Dedifferentiated amniotic fluid mesenchymal stem cell (primary cell): ENCODE results near the gene BRINP2.

Experiments
- DNase-seq: peaks from one replicate; pipeline ENCODE4 v3.0.0-alpha.2; 2016; ENCODE audit errors: extremely low spot score

BRINP2 gene, protein sequence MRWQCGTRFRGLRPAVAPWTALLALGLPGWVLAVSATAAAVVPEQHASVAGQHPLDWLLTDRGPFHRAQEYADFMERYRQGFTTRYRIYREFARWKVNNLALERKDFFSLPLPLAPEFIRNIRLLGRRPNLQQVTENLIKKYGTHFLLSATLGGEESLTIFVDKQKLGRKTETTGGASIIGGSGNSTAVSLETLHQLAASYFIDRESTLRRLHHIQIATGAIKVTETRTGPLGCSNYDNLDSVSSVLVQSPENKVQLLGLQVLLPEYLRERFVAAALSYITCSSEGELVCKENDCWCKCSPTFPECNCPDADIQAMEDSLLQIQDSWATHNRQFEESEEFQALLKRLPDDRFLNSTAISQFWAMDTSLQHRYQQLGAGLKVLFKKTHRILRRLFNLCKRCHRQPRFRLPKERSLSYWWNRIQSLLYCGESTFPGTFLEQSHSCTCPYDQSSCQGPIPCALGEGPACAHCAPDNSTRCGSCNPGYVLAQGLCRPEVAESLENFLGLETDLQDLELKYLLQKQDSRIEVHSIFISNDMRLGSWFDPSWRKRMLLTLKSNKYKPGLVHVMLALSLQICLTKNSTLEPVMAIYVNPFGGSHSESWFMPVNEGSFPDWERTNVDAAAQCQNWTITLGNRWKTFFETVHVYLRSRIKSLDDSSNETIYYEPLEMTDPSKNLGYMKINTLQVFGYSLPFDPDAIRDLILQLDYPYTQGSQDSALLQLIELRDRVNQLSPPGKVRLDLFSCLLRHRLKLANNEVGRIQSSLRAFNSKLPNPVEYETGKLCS

DNA sequence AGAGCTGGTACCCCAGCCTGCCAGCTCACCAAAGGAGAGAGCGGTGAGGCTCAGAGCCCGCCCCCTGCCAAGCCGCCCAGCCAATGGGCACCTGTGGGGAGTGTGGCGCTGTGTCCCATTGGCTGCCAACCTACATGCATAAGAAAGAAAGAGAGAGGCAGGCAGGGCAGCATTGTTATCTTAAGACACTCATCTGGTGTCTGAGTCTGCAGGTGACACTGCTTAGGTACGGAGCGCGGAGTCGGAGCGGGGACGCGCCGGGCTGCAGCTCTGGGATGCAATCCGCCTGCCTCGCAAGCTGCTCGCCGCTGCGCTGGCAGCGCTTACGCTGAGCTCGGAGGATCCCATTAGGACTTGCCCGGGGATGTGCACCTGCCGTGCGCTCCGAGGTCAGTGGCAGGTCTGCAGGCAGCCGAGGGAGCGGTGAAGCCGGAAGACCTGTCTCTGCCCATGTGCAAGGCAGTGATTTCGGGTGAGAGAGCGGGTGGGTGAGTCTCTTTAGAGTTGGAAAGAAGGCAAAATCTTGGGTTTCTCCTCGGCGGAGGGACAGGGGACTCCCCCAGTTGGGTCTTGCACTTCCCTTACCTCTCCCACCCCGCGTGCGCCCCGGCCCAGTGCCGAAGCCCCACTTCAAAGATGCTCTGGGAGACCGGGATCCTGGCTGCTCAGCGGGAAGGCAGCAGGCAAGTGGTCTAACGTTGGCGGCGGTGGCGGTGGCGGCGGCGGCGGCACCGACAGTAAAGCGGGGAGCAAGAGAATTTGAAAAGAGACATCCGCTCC, at the start of gene BRINP2:
BRINP2 (plus strand) TSS at position 203 of the 780 bp plus-strand sequence. CDS start 58,919 bp downstream, outside the sequence.
- no peak for DNase-seq

DNA sequence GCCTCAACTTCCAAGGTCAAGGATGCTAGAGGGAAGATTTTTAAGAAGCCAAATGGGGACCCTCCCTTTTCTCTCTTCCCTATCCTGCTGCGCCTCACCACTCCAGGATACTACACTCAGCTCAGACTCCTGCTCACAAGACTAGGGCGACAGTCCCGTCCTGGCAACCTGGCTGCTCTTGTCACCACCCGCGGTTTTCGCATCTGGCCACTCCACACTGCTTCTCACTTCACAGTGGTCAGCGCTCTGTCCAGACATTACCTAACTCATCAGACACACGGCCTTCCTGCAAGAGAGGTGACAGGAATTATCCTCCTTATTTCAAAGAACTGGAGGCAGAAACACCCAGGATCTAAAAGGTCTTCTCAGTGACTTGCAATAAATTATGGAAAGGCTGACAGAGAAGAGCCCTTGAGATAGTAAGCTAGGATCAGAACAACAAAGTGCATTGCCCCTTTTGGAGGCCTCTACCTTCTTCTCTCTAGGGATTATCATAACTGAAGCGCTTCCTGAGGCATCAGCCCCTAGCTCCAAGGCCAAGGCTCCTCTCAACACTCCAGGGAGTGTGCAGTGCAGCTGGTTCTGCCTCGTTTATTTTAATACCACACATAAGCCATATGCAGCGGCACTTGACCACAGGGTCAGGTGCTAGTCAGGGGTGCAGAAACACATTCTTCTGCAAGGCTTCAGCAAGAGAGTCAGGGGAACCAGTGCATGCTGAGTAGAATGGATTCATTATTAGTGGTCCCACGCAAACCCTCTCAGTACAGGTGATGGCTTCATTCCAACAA, 48.1 kb upstream of the BRINP2 start:
- DNase-seq: no peak

DNA sequence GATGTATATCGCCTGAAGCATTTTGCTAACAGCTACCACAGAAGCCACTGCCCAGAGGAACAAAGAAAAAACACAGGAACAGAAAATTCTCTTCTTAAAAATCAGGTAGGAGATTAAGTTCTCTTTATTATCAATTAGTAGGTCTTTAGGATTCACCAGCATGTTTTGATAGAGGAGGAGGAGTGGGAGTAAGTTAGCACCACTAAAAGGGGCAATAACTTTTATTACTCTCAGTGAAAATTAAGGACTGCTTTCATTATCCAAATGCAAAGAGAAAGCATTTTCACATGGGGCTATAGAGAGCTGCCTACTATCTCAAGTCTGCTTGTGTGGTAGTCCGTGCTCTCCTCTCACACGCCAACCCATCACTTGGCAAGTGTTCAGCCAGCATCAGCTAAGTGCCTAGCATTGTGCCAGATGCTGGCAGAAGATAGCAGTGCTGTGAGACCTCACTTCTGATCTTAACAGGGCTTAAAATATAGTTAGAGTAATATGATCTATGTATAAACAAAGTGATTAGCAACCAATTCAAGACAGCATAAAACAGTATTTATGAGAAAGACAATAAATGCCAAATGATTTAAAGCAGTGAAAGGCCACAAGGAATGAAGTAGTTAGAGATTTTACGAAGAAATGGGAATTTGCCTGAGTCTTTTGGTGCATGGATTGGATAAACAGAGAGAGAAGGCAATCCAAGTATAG, 46.0 kb upstream of the BRINP2 start:
- no peak for DNase-seq

DNA sequence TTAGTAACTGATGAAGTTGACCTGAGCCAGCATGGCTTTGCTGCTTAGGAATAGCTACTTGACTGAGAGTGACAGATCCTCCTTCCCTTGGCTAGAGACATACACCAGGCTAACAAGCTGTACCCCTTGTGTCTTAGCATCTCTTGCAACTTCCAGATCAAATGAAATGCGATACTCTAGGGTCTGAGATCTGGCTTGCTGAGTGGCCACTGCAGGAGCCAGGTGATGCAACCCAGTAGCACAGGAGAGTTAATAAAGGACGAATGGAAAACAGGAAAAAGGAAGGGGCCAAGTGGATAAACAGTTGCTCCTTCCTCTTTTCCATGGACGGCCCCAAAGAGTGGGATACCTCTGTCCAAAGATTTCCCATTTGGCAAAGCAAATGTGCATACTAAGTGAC, 44.5 kb upstream of the BRINP2 start:
- DNase-seq: no peak

DNA sequence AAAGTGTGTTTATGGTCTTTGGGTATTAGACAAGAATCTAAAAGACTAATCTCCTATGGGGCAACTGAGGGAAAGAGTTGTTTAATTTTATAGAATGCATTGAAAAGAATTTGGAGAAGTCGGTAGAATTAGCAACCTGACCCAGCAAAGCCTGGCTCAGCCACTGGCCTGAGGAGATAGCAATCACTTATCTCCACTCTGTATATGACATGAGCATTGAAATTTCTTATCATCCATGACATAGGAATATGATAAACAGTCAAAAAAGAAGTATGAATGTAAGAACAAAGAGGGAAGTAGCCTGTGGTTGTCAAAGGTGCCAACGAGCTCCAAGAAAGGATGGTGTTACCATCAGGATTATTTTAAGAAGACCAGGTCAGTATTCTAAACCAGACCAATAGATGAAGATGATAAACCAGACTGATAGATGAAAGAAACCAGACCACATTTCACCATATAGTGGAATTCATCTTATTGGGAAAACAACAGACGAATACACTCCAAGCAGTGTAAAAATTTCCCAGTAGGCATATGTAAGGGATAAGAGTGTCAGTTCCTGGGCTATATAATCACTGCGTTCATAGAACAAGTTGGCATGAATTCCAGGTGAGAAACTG, 42.0 kb upstream of the BRINP2 start:
- no peak for DNase-seq

DNA sequence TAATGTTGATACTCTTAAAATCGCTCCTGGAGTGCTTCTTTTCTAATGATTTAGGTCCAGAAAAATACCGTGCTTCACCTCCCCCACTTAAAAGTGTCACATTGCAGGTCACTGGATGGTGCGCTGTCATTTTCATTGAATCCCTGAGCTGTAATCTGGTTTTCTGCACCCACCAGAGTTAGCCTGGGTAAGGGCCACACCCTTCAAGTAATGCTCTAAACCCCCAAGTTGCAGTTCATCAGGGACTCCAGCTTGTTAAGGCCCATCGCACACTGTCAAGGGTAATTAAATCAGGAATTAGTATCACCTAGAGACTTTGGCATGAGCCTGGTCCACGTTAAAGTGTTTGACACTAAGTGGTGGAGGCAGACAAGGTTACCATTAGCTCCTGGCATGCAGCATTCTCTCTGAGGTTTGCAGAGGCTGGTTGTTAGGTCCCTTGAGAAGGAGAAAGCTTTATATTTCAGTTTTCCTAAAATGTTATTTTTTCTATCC, 40.3 kb upstream of the BRINP2 start:
- DNase-seq: no peak

DNA sequence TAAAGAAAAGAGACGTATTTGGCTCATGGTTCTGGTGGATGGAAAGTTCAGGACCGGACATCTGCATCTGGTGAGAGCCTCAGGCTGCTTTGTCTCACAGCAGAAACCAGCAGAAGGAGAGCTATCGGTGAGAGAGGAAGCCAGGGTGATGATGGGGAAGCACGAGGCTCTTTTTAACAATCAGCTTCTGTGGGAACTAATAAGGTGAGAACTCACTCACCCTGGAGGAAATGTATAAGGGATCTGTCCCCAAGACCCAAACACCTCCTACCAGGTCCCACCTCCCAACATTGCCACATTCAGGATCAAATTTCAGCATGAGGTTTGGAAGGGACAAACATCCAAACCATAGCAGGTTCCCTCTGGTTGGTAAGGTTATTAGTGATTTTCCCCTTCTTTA, 39.0 kb upstream of the BRINP2 start:
- DNase-seq: no peak

DNA sequence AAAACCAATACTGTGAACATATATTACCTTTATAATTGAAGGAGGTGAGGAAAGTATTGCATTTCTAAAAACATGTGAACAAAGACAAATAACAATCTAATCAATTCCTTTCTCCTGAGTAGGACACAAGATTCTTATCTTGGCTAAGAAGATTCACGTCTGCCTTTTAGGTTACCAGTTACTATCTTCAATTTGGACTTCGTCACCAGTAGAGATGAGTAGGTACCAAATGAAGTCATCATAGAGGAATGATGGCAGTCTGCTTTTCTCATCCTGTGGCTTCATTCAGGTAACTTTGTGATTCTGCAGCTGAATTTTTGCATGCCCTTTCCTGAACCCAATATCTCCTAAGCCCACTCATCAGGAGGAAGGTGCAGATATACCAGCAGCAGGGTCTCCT, 38.6 kb upstream of the BRINP2 start:
- DNase-seq: no peak

DNA sequence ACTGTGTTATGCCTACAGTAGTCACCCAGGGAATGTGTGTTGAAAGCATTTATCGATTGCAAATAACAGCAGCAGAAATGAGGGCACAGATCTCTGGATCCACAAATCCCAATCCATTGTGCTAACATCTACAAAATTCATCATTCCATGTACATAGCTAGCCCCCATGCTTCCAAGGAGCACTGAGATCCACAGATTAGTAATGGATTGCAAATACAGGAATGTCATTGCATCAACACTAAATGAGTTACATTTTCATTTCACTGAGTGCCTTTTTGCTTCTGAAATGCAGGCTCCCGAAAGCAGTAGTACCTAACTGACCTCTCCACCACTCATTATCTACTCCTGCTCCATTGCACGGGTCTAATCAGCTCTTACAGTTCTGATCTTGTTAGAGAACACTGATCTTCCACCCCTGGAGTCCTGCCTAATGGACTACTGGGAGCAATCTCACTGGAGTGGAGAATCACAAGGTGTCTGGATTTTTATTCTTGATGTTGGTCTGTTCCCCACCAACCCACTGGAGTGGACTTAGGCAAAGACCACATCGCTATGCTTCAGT, 36.7 kb upstream of the BRINP2 start:
- no peak for DNase-seq

DNA sequence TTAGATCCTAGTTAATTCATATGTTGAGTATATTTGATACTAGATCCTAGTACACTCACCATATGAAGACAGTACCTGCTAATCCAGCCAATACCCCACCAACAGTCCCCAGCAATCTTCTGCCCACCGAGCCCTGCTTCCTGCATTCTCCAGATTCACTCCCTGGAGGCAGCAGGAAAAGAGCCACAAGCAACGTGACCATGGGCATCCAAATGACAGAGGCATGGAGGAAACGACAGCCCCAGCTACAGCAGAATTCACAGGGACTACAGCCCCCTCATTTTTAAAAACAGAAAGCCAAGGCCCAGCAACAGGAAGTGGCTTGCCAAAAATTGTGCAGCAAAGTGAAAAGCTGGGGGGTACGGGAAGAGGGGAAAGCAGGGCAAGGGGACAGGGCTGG, 35.5 kb upstream of the BRINP2 start:
- no peak for DNase-seq

DNA sequence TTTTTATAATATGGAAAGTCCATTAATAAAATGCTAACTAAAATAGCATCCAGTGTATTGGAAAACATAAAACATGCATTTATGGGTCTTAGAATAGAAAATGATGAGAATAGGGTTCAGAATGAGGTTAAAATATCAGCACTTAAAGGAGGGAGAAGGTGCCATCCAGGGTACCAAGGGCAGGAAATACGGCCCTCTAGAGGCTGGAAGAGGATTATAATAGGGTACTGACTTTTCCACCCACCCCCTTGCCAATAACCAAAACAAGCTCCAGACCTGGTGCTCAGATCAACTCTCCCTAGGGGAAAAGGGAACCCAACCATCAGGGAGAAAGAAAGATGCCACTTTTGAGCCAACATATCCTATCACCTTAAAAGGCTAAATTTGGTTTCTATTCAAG, 32.9 kb upstream of the BRINP2 start:
- DNase-seq: no peak

DNA sequence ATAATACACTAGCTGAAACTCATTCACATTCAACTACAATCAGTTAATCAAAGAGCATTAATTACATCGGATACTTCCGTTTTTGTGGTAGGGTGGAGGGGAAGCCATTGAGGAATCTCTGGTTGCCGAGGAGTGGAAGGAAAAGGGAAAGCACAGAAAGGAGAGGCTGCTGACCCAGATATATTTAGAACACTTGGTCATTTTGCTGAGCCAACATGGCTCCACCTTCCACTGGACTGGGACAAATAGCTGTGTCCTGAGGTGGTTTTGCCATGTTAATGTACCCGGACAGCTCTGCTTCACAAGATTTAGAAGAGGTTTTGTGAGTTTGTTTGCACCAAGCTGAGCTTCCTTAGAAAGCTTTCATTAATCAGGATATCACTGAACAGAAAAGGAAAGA, 32.4 kb upstream of the BRINP2 start:
- DNase-seq: no peak

DNA sequence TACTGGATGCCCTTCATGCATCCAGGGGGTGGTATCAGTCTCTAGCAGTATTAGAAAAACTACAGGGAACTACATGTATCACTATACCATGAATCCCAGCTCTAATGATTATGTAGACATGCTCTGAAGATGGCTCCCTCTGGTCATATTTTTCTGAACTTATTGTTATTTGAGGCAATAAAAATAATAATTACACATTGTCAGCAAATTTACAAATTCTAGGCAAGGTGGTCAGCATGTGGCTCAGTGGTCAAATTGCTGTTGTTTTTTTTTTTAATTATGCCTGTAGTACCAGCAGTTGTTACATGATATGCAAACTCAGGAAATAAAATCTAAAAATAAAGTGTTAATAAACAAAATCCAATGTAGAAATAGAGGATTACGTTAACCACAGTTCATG, 28.7 kb upstream of the BRINP2 start:
- no peak for DNase-seq

DNA sequence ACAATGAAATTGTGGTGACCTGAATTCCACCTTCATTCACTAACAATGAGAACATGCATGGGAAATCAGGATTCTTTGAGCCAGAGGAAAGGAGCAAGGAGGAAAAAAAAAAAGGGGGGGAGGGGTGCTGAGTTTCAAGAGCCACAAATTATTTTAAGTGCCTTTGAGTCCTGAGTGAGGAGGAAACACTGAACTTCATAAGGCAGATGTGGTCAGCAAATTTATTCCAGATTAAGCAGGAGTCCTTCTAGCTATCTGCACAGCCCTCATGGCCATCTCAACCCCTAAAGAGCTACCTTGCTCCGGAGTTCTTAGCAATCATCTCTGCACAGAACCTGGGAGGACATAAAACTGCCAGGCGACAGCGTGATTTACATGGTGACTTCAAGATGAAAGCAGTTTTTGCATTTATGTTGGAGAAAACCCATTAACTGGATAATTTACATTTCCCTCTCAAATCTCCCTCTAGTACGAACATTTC, 27.9 kb upstream of the BRINP2 start:
- no peak for DNase-seq

DNA sequence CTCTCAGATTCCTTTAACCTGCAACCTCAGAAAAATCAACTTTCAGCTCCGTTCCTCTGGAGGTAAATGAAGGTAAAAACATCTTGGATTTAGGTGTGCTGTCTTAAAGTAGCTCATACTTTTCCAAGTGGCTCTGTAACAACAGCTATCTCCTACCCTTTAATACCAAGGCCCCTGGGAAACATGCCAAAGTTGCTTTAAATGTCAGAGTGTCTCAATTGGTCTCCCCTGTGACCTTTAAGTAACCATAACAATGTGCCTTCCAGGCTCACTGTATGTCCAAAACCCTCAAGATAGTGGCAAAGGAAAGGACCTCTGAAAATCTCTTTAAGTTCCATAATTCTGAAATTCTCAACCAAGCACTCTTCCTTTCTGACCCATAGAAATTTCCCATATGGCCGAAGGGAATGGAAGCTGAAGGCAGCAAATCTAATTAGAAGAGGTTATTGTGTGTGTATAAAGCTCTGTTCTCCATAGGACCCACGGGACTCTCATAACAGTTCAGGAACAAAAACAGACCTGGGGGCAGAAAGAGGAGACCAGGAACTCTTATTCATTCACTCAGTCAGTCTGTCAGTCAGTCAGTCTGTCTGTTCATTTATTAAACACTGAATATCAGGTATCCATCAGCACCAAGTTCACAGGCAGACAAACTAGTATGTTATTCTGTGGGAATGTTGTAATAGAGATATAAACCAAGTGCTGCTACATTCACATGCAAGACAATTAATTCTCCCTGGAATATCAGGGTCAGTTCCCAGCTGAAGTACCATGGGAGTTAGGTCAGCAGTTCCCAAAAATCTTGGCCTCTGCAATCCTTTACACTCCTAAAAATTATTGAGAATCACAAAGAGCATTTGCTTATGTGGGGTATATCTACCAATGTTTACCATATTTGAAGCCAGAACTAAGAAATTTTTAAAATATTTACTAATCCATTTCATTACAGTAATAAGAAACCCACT, 25.4 kb upstream of the BRINP2 start:
- no peak for DNase-seq

DNA sequence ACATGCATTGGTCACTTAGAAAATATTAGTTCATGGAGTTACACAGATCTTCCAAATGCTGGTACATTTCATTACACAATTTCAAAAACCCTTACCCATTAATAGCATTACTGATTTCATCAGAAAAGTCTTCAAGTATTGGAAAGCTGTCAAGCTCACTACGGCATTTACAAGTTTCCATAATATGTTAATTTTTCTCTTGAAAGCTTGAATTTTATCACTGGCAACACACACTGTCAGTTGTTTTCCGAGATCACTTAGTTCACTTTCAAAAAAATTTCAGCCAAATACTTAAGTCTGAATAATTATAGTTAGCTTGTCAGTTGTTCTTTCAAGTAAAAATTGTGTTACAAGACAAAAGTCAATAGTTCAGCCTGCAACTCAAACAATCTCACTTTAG, 24.3 kb upstream of the BRINP2 start:
- DNase-seq: no peak

DNA sequence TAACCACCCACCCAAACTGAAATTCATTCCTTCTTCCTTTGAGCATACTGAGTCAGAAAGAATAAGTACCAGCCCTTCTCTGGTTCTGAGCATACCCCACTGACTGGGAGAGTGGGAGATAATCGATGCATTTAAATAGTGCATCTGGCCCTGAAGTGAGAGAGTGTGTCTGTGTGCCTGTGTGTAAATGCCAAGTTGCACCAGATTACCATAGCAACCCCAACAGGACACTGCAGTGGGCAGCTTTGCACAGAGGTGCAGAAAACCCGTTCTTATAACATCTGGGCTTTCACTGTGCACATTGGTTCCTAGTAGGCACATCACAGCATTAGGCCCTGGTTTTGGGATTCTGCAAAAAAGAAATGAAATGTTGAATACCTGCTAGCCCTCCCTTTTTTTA, 8.5 kb upstream of the BRINP2 start:
- DNase-seq: no peak

DNA sequence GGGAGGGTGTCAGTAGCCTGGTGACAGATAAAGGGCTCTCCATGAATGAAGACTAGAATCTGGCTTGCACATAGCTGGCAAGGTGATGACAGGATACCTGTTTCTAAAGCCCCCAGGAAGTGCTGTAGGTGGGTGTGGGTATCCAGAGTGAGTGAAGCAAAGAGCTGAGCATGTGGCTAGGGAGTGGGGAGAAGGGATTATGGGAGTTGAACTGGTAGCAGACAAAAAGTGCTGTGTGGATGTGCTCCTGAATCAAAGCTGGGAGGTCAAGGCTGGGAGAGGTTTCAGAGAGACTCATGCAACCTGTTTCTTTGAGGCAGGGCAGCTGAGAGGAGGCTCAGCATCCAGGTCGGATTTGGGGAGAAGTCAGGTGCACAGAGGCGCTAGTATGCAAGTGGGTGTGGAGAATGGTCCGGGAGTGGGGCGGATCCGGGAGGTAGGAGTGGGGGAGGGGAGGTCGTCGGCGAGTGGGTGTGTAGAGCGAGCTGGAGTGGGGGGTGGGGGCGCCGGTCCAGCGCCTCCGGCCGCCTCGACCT, 6.8 kb upstream of the BRINP2 start:
- DNase-seq: no peak
